ENCODE data around the gene TOMM34. TPM values are rescaled to one million over a fixed set of nuclear protein-coding genes. Genes with fewer than 3 reads are reported as not detected.
A peak's percentile ranks its signal among the peaks of the same experiment; 100 is the strongest.

Gene TOMM34
- total and polyA plus RNA-seq, 2 of the 13 experiments (the other 11 are each of a cell fraction or from before 2014, with no cell fraction given) = 36.2 to 52.0 TPM

DNA sequence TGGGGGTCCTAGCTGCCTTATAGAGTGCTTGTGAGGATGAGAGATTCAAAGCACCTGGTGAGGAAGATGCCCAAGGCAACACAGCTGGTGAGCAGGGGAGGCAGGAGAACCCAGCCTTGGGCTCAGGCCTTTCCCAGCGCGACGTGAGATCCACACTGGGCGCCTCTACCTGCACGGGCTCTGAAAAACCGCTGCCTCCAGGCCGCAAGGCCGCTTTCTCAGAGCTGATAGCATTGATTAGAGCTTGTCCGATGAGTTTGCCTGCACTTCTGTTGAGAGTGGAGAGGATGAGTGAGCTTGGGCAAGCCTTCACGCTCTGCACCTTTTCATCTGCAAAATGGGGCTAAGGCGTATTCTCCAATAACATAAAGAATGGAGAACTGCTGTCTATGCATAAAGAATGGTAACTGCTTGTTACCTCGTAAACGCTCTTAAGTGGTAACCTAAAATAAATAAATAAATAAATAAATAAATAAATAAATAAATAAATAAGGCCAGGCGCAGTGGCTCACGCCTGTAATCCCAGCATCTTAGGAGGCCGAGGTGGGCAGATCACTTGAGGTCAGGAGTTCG lies 49.4 kb downstream of the TOMM34 start (continued):
- TF ChIP-seq, protein P1, sequence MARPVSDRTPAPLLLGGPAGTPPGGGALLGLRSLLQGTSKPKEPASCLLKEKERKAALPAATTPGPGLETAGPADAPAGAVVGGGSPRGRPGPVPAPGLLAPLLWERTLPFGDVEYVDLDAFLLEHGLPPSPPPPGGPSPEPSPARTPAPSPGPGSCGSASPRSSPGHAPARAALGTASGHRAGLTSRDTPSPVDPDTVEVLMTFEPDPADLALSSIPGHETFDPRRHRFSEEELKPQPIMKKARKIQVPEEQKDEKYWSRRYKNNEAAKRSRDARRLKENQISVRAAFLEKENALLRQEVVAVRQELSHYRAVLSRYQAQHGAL (CRISPR knock-in tag; IDR thresholded peaks at IDR 0.05; ENCODE audit: not compliant biosample characterization) = no peak
- no peak for TF ChIP-seq REXO4 (CRISPR knock-in tag; IDR thresholded peaks at IDR 0.05; ENCODE audit: borderline replicate concordance)
- TF ChIP-seq ZMYM2 (CRISPR knock-in tag; IDR thresholded peaks at IDR 0.05) = peak; percentile 52; the same call in 1 of the 2 replicates
- no peak for TF ChIP-seq ZFP36L1 (CRISPR knock-in tag; IDR thresholded peaks at IDR 0.05)
- TF ChIP-seq, protein P2, sequence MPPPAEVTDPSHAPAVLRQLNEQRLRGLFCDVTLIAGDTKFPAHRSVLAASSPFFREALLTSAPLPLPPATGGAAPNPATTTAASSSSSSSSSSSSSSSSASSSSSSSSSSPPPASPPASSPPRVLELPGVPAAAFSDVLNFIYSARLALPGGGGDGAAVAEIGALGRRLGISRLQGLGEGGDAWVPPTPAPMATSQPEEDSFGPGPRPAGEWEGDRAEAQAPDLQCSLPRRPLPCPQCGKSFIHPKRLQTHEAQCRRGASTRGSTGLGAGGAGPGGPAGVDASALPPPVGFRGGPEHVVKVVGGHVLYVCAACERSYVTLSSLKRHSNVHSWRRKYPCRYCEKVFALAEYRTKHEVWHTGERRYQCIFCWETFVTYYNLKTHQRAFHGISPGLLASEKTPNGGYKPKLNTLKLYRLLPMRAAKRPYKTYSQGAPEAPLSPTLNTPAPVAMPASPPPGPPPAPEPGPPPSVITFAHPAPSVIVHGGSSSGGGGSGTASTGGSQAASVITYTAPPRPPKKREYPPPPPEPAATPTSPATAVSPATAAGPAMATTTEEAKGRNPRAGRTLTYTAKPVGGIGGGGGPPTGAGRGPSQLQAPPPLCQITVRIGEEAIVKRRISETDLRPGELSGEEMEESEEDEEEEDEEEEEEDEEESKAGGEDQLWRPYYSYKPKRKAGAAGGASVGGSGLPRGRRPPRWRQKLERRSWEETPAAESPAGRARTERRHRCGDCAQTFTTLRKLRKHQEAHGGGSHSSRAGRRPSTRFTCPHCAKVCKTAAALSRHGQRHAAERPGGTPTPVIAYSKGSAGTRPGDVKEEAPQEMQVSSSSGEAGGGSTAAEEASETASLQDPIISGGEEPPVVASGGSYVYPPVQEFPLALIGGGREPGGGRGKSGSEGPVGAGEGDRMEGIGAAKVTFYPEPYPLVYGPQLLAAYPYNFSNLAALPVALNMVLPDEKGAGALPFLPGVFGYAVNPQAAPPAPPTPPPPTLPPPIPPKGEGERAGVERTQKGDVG (CRISPR knock-in tag; IDR thresholded peaks at IDR 0.05; ENCODE audit: borderline replicate concordance) = no peak

DNA sequence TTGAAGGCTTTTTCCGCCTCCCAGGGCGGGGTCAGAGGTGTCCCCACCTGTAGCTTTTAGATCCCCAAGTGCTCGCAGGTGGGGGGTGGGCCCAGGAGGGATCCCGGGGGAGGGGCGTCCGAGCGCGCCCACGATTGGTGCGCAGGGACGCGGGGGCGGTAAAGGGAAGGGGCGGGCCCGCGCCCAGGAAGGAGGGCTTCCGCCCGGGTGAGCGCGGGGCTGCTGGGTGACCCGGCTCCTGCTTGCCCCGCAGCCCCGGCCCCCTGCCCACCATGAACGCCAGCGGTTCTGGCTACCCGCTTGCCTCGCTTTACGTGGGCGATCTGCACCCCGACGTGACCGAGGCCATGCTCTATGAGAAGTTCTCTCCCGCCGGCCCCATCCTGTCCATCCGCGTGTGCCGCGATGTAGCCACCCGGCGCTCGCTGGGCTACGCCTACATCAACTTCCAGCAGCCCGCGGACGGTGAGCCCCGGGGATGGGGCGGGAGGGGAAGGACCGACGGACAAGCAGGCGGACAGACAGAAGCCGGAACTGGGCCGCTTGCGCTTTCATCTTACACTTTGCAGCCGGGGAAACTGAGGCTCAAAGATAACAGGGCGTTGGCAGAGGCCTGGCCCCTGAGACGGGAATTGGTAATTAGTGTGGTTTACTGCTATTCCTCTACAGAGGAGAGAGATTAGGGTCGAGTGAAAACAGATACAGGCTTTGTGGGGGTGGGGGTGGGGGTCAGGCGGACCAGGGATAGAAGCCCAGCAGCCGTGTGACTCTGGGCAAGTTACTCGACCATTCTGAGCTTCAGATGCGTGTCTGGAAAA lies 50.1 kb downstream of the TOMM34 start, which contains the start of gene PABPC1L:
Gene PABPC1L, plus strand, starts transcription at position 189 of the 818 bp plus-strand sequence. Its CDS starts 84 bp downstream, at position 273.
- no peaks in the 10 kb centered on the region; a peak in 1 of 5 replicates for H3K27me3 ChIP-seq (ENCODE audit: control insufficient read depth in 1 of 2, insufficient read depth in 2 of 2, low read length in 2 of 2)
- peak within 1 kb of the TSS; percentile 65 for H3K27ac ChIP-seq (ENCODE audit: extremely low read length, insufficient read depth, low read length)
- peaks cover 3% of the 10 kb centered on the region; the same call in 1 of the 2 replicates for H4K20me1 ChIP-seq (ENCODE audit: insufficient read depth, low read length)
- CTCF ChIA-PET (ENCODE audit: low intra/inter-chr PET ratio, low total read pairs) = no interaction called here
- peak within 1 kb of the TSS; percentile 32 for H2AFZ ChIP-seq (ENCODE audit: low read length)
- peak within 1 kb of the TSS; percentile 99 for H3K4me2 ChIP-seq (ENCODE audit: low read depth, low read length)
- WGBS (ENCODE audit: low lambda C conversion rate) = 1% methylated on average over 35 of the region's 61 CpGs
- FAIRE-seq (no peak), DNase-seq (ENCODE audit: low spot score) (peak; percentile 78), ATAC-seq (peak; percentile 90)
- peak within 1 kb of the TSS; percentile 82 for H3K9ac ChIP-seq (ENCODE audit: insufficient read depth, low read depth, low read length)
- no TSS peak for BruUV-seq (replicated peaks)
- in situ Hi-C loops (cut with HindIII; ENCODE audit: extremely low pct_ligation_motif_present, low pct_unique_long_range_greater_than_20kb) = no loop called here
- peaks cover 8% of the 10 kb centered on the region for H3K79me2 ChIP-seq (ENCODE audit: insufficient read depth, low read length)
- H3K4me1 ChIP-seq (ENCODE audit: insufficient read depth, low read length) = peaks cover 14% of the 10 kb centered on the region
- intact Hi-C loops (cut with micrococcal nuclease; ENCODE audit: unreplicated experiment) = loop anchor here (1.0 to 2.0 kb wide), 2 partner anchors 50 to 57 kb away; partner anchors contain the start of genes STK4 and TOMM34
- H3K9me3 ChIP-seq (ENCODE audit: low read length) = no peaks in the 10 kb centered on the region
- H3K36me3 ChIP-seq (replicated peaks in 1 of 2; ENCODE audit: control insufficient read depth in 1 of 2, insufficient read depth in 2 of 2, low read length in 2 of 2) = peaks cover 23 to 55% of the 10 kb centered on the region in 2 experiments
- H3K4me3 ChIP-seq (replicated peaks in 1 of 3; ENCODE audit: insufficient read depth in 1 of 3, low read depth in 2 of 3, low read length in 3 of 3) = peak within 1 kb of the TSS; percentile 87 to 97 (median 95)
- POLR2A ChIA-PET = interaction anchor here (0.6 to 3.2 kb wide), 24 partner anchors 8 to 1051 kb away, joined by 3 to 42 read pairs (median 4); partner anchors contain the start of genes STK4, TOMM34 and YWHAB
- TF ChIP-seq GZF1 (CRISPR knock-in tag; IDR thresholded peaks at IDR 0.05) (peak; percentile 52; the same call in 1 of the 2 replicates), ZBTB42 (CRISPR knock-in tag; IDR thresholded peaks at IDR 0.05) (peak; percentile 50; the same call in 1 of the 2 replicates), TAF1 (CRISPR knock-in tag; IDR thresholded peaks at IDR 0.05) (peak; percentile 84), KLF9 (CRISPR knock-in tag; IDR thresholded peaks at IDR 0.05; ENCODE audit: low read depth) (peak; percentile 76; the same call in 1 of the 2 replicates), ZSCAN31 (CRISPR knock-in tag; IDR thresholded peaks at IDR 0.05; ENCODE audit: low read depth) (no peak; the same call in none of the 2 replicates)
- TF ChIP-seq, protein P3, sequence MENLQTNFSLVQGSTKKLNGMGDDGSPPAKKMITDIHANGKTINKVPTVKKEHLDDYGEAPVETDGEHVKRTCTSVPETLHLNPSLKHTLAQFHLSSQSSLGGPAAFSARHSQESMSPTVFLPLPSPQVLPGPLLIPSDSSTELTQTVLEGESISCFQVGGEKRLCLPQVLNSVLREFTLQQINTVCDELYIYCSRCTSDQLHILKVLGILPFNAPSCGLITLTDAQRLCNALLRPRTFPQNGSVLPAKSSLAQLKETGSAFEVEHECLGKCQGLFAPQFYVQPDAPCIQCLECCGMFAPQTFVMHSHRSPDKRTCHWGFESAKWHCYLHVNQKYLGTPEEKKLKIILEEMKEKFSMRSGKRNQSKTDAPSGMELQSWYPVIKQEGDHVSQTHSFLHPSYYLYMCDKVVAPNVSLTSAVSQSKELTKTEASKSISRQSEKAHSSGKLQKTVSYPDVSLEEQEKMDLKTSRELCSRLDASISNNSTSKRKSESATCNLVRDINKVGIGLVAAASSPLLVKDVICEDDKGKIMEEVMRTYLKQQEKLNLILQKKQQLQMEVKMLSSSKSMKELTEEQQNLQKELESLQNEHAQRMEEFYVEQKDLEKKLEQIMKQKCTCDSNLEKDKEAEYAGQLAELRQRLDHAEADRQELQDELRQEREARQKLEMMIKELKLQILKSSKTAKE (CRISPR knock-in tag; IDR thresholded peaks at IDR 0.05; ENCODE audit: borderline replicate concordance) = peak; percentile 46; the same call in 1 of the 2 replicates
